ENCODE data around the gene PRR14L.
"Not testable (repeated sequence)": the region's sequence is repeated elsewhere in the genome, so short reads cannot be mapped to it uniquely, and the experiment has no call there.

The PRR14L gene

DNA sequence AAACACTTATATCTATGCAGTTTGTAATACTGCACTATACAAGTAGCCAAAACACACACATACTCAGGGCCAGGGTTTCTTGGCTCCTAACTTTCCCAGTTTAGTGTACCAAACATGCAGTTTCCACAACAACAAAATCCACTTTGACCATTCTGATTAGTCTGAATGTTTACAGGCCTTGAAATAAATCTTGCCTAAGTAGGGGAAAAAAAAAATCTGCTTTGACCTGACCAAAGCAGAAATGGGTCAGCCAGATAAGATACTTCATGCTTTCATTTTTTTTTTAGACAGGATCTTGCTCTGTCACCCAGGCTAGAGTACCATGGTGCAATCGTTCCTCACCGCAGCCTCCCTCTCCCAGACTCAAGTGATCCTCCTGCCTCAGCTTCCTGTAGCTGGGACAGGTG, 10.1 kb downstream of the PRR14L start:
- DNase-seq, result no peak

DNA sequence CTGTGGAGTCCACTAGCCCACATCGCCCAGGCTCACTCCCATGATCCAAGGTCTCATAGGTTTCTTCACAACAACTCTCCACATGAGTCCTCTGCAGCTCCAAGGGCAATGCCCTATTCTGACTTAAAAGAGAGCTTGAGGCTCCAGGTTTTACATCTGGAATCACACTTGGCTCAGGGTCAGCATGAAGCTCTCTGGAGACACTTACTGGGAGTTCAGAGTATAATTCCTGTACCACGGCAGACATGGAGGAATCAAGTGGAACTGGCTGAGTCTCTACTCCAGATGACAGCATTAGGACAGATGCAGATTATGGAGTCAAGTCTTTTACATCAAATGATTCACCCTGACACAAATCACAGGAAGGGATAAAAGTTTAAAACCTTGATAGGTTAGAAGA, 11.4 kb downstream of the PRR14L start:
- DNase-seq, result no peak

GRCh38 chr22:31737932-31738331, 12.0 kb downstream of the PRR14L start:
- DNase-seq, result no peak

GRCh38 chr22:31736458-31736857, 13.5 kb downstream of the PRR14L start:
- DNase-seq, result no peak

GRCh38 chr22:31734512-31734911, 15.4 kb downstream of the PRR14L start:
- DNase-seq, result no peak

GRCh38 chr22:31733580-31734079, 16.3 kb downstream of the PRR14L start:
- no peak for DNase-seq

- no peak for DNase-seq
These were observed 17.7 kb downstream of the PRR14L start for GRCh38 chr22:31732089-31732829.

DNA sequence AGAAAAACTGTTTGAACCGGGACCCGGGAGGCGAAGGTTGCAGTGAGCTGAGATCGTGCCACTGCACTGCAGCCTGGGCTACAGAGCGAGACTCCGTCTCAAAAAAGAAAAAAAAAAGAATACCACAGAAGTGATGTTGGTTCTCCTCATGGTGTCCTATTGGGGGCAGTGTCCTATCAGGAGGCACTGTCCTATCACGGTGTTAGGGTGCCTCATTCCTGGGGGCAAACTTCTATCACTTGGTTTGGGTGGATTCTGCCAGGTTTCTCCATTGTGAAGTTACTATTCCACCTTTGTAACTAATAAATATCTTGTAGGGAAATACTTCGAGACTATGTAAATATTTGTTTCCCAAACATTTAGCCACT, 19.6 kb downstream of the PRR14L start:
- no peak for DNase-seq

GRCh38 chr22:31728857-31729256, 21.1 kb downstream of the PRR14L start:
- DNase-seq, result no peak

DNA sequence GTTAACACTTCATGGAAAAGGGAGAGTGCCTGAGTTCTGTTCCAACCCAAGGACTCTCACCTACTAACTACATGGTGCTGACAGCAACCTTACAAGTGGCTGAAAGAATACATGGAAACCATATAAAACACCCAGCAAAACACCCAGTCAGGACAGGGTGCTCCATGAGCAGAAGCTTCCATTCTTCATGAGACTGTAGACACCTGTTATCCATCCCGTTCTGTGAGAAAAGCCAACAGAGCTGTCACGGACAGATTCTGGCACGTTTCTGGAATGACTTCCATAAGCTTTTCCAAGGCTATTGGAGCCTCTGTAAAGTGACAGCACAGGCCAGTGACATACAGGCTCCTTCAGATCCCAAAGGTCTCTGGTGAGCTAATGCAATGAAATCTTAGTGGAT, 23.2 kb downstream of the PRR14L start:
- no peak for DNase-seq

GRCh38 chr22:31723723-31724122, 26.2 kb downstream of the PRR14L start:
- no peak for DNase-seq

DNA sequence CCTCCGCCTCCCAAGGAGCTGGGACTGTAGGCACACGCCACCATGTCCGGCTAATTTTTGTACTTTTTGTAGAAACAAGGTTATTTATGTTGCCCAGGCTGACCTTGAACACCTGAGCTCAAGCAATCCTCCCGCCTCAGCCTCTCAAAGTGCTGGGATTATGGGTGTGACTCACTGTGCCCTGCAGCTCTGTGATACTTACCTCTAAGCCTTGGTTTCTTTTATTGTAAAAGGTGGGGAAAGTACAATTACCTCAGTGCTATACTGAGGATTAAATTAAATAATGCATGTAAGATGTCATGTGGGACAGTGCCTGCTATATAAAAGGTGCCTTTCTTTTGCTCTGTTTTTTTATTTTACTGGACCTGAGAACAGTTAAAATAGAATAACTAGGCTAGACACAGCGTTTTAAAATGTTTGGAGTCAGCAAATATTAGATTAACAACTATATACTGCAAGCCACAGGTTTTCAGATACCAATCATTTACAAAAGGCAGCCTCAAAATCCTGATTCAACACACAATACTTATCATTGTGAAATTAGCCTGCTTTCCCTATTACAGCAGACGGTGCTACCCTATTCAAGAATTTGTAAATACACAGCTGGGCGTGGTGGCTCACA, 30.0 kb downstream of the PRR14L start:
- no peak for DNase-seq

DNA sequence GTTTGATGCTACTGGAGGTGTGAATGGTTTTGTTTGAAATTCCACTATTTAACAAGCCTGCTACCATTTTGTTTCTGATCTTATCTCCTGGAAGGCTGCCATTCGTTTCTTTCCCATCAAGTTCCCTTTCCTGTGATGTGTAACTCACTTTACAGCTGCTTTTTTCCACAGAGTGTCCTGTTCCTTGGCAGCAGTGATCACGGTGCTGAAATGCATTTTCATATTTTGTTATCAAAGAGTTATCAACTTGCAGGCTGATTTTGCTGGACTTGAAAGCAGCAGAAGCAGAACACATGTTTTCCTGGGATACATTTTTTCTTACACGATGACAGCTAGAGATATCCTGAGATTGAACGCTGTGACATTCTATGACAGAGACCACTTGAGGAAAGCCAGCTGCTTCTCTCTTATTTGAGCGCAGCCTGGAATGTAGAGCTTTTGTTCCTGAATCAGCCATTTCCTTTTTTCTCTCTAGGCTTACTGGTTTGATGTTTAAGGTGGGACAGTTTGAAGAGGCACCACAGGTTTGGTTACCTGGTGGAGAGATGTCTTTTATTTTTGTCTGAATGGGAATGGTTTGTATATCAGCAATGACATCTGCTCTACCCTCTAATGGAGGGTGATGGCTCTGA, 34.7 kb downstream of the PRR14L start:
- no peak for DNase-seq

GRCh38 chr22:31711226-31711625, 38.7 kb downstream of the PRR14L start:
- not testable (repeated sequence) for DNase-seq

DNA sequence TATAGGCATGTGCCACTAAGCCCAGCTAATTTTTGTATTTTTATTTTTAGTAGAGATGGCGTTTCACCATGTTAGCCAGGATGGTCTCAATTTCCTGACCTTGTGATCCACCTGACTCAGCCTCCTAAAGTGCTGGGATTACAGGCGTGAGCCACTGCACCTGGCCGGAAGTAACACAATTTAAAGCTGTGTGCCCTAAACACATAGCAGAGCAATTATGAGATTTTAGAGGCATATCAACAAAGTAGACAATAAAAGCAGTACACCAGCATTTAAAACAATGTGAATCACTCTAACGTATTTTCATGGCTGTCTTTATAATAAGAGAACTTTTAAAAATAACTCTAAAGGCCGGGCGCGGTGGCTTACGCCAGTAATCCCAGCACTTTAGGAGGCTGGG, 42.4 kb downstream of the PRR14L start:
- DNase-seq, result no peak

GRCh38 chr22:31695423-31695822, 54.5 kb downstream of the PRR14L start:
- DNase-seq, result no peak

DNA sequence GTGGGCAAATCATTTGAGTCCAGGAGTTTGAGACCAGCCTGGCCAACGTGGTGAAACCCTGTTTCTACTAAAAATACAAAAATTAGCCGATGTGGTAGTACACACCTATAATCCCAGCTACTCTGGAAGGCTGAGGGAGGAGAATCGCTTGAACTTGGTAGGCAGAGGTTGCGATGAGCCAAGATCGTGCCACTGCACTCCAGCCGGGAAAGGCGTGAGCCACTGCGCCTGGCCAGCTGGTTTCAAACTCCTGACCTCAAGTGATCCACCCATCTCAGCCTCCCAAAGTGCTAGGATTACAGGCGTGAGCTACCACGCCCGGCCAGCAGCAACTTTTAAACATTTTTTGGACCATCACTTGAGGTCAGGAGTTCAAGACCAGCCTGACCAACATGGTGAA, 55.9 kb downstream of the PRR14L start:
- DNase-seq, result not testable (repeated sequence)

GRCh38 chr22:31692186-31692886, 57.6 kb downstream of the PRR14L start:
- no peak for DNase-seq

- no peak for DNase-seq
These were observed 58.5 kb downstream of the PRR14L start for GRCh38 chr22:31691408-31691807.

DNA sequence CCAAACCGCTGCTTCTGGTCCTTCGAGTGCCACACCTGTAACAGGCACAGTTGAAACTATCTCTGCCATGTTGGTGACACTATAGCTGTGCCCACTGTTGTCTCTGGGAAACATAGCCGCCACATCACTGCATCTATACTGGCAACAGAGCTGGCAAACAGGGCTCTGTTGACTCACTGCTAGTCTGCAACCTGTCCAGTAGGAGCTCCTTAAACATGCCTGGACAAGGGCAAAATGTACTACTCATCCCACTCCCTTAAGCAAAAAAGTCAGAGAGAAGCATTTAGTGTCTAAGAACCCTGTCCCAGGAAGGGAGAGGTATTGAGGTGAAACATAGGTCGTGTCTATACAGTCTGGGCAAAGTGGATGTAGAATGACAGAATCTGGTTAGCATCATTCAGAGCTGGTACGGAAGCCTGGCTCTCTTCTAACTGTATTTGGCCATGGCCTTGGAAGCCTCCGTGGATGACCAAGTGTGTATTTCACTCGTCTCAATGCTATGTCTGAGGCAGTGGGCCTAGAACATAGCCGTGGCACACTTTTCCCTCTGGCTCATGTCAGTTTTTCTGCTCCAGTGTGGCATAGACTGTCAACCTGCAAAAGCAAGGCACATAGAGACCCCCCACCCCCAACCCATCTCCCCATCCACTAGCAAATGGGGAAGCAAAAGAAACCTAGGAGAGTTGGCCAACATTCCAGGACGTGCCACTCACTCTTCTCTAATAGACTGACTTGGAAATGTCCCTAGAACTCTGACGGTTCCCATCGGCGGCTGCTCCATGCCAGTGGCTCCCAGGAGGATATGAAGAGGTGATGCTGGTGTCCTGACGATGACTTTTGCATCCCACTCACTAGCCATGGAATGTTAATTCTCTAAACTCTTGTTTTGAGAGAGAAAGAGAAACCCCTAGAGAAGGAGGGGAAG, 66.5 kb downstream of the PRR14L start:
- DNase-seq, result no peak

- DNase-seq, result no peak
These were observed 67.2 kb downstream of the PRR14L start for GRCh38 chr22:31682751-31683150.

Measured in stimulated activated CD8-positive, alpha-beta memory T cell treated with anti-CD3 and anti-CD28 coated beads, Interleukin-4, amount 100 ng/mL, for 48 hours (primary cell).